Stimulated activated CD4-positive, alpha-beta T cell treated with anti-CD3 and anti-CD28 coated beads, Interleukin-12 subunit alpha, Interleukin-12 subunit beta, amount 100 ng/mL, for 24 hours (primary cell): Measurements from ENCODE around the gene KIF3B.
"Not testable (repeated sequence)": the region's sequence is repeated elsewhere in the genome, so short reads cannot be mapped to it uniquely, and the experiment has no call there.

Source experiments
- DNase-seq, 2 experiments: peaks; one replicate each; pipeline ENCODE4 v3.0.0-alpha.2; 2020; ENCODE audit warnings: low read depth in 2 of 2

KIF3B gene

GRCh38 chr20:32277361-32278198 is at the start of gene KIF3B:
KIF3B (plus strand) TSS chr20:32277651; CDS start chr20:32309778, 32,127 bp downstream.
- peak; percentile 81 to 83 for DNase-seq

GRCh38 chr20:32227744-32228688 is 49.4 kb upstream of the KIF3B start:
- no peak for DNase-seq

GRCh38 chr20:32229251-32229747 is 48.2 kb upstream of the KIF3B start:
- no peak for DNase-seq

- no peak for DNase-seq
These were observed 46.7 kb upstream of the KIF3B start for GRCh38 chr20:32230707-32231106.

- DNase-seq: no peak
These were observed 46.2 kb upstream of the KIF3B start for GRCh38 chr20:32231245-32231644.

GRCh38 chr20:32231847-32232246 is 45.6 kb upstream of the KIF3B start:
- no peak for DNase-seq

- DNase-seq: no peak
These were observed 45.0 kb upstream of the KIF3B start for GRCh38 chr20:32232326-32232886.

GRCh38 chr20:32233286-32233685 is 44.2 kb upstream of the KIF3B start:
- no peak for DNase-seq

- no peak for DNase-seq
These were observed 43.2 kb upstream of the KIF3B start for GRCh38 chr20:32234135-32234808.

GRCh38 chr20:32235331-32236047 is 42.0 kb upstream of the KIF3B start:
- DNase-seq: no peak

GRCh38 chr20:32236048-32236533 is 41.4 kb upstream of the KIF3B start:
- DNase-seq: no peak

- DNase-seq: no peak
These were observed 40.6 kb upstream of the KIF3B start for GRCh38 chr20:32236819-32237218.

GRCh38 chr20:32237419-32237818 is 40.0 kb upstream of the KIF3B start:
- DNase-seq: no peak

GRCh38 chr20:32238483-32239425 is 38.7 kb upstream of the KIF3B start:
- no peak for DNase-seq

GRCh38 chr20:32240205-32240604 is 37.2 kb upstream of the KIF3B start:
- no peak for DNase-seq

GRCh38 chr20:32241807-32242206 is 35.6 kb upstream of the KIF3B start:
- no peak for DNase-seq

GRCh38 chr20:32244150-32244823 is 33.2 kb upstream of the KIF3B start:
- DNase-seq: no peak

GRCh38 chr20:32244959-32245358 is 32.5 kb upstream of the KIF3B start:
- no peak for DNase-seq

GRCh38 chr20:32246208-32246607 is 31.2 kb upstream of the KIF3B start:
- not testable (repeated sequence) for DNase-seq
